ENCODE results near the gene LTC4S. TPM values are rescaled to one million over a fixed set of nuclear protein-coding genes. Genes with fewer than 3 reads are reported as not detected.

The LTC4S gene
- total RNA-seq, 2 experiments from 2014 or later: 0.44 to 4.5 TPM

DNA sequence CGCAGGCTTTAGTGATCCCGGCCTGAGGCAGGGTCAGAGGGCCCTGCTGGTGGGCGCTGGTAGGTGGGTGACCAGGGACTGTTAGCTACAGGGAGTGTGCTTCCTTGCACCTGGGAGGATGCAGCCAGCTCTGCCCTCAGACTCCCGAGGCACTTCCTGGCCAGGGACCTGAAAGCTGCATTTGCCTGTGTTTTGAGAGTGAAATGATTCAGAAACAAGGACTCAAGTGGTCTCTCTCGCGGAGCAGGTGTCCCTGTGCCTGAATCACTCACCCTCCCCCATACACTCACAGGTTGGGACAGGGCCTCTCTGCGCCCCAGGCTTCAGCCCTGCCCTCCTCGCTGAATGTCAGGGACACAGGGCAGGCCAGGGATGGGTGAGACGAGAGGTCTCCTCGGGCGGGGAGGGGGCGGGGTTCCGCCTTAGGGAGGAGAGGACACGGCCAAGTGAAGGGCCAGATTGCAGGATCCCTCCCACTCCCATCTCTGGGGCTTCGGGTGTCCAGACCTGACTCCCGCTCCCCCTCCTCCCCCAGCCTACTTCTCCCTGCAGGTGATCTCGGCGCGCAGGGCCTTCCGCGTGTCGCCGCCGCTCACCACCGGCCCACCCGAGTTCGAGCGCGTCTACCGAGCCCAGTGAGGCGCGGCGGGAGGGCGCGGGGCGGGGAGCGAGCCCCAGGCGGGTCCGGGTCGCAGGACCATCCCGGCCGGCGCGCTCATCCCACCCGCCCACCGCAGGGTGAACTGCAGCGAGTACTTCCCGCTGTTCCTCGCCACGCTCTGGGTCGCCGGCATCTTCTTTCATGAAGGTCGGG lies 1.5 kb downstream of the LTC4S start:
- no peaks in the 10 kb centered on the region for H3K79me2 ChIP-seq (ENCODE audit: insufficient read depth, low read depth, low read length)
- ChIA-PET CTCF (ENCODE audit: unreplicated experiment) (interaction anchor here (0.6 kb wide), 1 partner anchor 40 kb away, joined by 3 read pairs; no protein-coding TSS in a partner anchor), POLR2A (no interaction called here)
- H3K4me1 ChIP-seq (ENCODE audit: insufficient read depth, low read length, poor library complexity, severe bottlenecking): peaks cover 39% of the 10 kb centered on the region
- BruUV-seq (replicated peaks): no TSS peak
- peak overlapping the region; percentile 32 for H3K27ac ChIP-seq (ENCODE audit: low read depth, low read length, poor library complexity, severe bottlenecking)
- no peaks in the 10 kb centered on the region for H3K9me3 ChIP-seq (ENCODE audit: low read length)
- peak overlapping the region; percentile 70 for H3K4me3 ChIP-seq (ENCODE audit: low read depth, low read length, poor library complexity, severe bottlenecking)
- H2AFZ ChIP-seq (ENCODE audit: low read length): peak overlapping the region; percentile 72
- peak overlapping the region; percentile 77 for H3K4me2 ChIP-seq (ENCODE audit: low read length)
- H4K20me1 ChIP-seq (ENCODE audit: insufficient read depth, low read length): no peaks in the 10 kb centered on the region
- peaks cover 33% of the 10 kb centered on the region; the same call in 1 of the 2 replicates for H3K36me3 ChIP-seq (ENCODE audit: insufficient read depth, low read length)
- peak; percentile 68 for DNase-seq (ENCODE audit: low spot score)
- intact Hi-C loops (cut with micrococcal nuclease; ENCODE audit: unreplicated experiment): no loop called here
- TF ChIP-seq EZH2phosphoT487 (IDR thresholded peaks at IDR 0.05; ENCODE audit: borderline replicate concordance, low read depth, low read length): no peak
- TF ChIP-seq, protein P1, sequence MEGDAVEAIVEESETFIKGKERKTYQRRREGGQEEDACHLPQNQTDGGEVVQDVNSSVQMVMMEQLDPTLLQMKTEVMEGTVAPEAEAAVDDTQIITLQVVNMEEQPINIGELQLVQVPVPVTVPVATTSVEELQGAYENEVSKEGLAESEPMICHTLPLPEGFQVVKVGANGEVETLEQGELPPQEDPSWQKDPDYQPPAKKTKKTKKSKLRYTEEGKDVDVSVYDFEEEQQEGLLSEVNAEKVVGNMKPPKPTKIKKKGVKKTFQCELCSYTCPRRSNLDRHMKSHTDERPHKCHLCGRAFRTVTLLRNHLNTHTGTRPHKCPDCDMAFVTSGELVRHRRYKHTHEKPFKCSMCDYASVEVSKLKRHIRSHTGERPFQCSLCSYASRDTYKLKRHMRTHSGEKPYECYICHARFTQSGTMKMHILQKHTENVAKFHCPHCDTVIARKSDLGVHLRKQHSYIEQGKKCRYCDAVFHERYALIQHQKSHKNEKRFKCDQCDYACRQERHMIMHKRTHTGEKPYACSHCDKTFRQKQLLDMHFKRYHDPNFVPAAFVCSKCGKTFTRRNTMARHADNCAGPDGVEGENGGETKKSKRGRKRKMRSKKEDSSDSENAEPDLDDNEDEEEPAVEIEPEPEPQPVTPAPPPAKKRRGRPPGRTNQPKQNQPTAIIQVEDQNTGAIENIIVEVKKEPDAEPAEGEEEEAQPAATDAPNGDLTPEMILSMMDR (conservative IDR thresholded peaks at IDR 0.05; ENCODE audit: low read length): no peak
- no peaks in the 10 kb centered on the region for H3K9me2 ChIP-seq (ENCODE audit: insufficient read depth, low read length)

GRCh38 chr5:179795863-179796833 lies 2.4 kb downstream of the LTC4S start:
- peak; percentile 83 for DNase-seq (ENCODE audit: low spot score)
- intact Hi-C loops (cut with micrococcal nuclease; ENCODE audit: unreplicated experiment): loop anchor here (1.0 kb wide), 2 partner anchors 10 to 33 kb away; partner anchors contain the start of gene MGAT4B
- CTCF ChIA-PET (ENCODE audit: unreplicated experiment): interaction anchor here (0.6 kb wide), 1 partner anchor 41 kb away, joined by 3 read pairs; no protein-coding TSS in a partner anchor
- POLR2A ChIA-PET: no interaction called here
- Histone ChIP-seq H3K36me3 (ENCODE audit: insufficient read depth, low read length) (peaks cover 35% of the 10 kb centered on the region; the same call in 1 of the 2 replicates), H2AFZ (ENCODE audit: low read length) (peak overlapping the region; percentile 72), H3K4me1 (ENCODE audit: insufficient read depth, low read length, poor library complexity, severe bottlenecking) (peaks cover 37% of the 10 kb centered on the region), H3K9me2 (ENCODE audit: insufficient read depth, low read length) (no peaks in the 10 kb centered on the region), H3K9me3 (ENCODE audit: low read length) (no peaks in the 10 kb centered on the region), H3K27ac (ENCODE audit: low read depth, low read length, poor library complexity, severe bottlenecking) (no peak overlapping the region), H3K79me2 (ENCODE audit: insufficient read depth, low read depth, low read length) (no peaks in the 10 kb centered on the region), H3K4me2 (ENCODE audit: low read length) (peak overlapping the region; percentile 77), H4K20me1 (ENCODE audit: insufficient read depth, low read length) (no peaks in the 10 kb centered on the region), H3K4me3 (ENCODE audit: low read depth, low read length, poor library complexity, severe bottlenecking) (peak overlapping the region; percentile 70)
- no peak for TF ChIP-seq EZH2phosphoT487 (IDR thresholded peaks at IDR 0.05; ENCODE audit: borderline replicate concordance, low read depth, low read length)
- TF ChIP-seq, protein P1 (conservative IDR thresholded peaks at IDR 0.05; ENCODE audit: low read length): peak; percentile 73
- no TSS peak for BruUV-seq (replicated peaks)
